Uterus (tissue), 2 donors: ENCODE data around the gene SON.

ENCODE experiments used
- POLR2A ChIP-seq, 2 donors: fragments of 450-650 bp; IDR thresholded peaks; one replicate each; pipeline ENCODE4 v1.6.1; 2016; ENCODE audit warnings: antibody characterized with exemption in 2 of 2, mild to moderate bottlenecking in 1 of 2, moderate library complexity in 1 of 2
- TF ChIP-seq, protein P1 (sequence below), 4 experiments: fragments of 200-600 bp in 2 of 4; fragments of 450-650 bp in 2 of 4; sonication (generic) in 2 of 4; IDR thresholded peaks; one replicate each; pipeline ENCODE4 v1.5.1; 2016 to 2019; ENCODE audit warnings: antibody characterized with exemption in 4 of 4, mild to moderate bottlenecking in 2 of 4, moderate library complexity in 1 of 4

DNA sequence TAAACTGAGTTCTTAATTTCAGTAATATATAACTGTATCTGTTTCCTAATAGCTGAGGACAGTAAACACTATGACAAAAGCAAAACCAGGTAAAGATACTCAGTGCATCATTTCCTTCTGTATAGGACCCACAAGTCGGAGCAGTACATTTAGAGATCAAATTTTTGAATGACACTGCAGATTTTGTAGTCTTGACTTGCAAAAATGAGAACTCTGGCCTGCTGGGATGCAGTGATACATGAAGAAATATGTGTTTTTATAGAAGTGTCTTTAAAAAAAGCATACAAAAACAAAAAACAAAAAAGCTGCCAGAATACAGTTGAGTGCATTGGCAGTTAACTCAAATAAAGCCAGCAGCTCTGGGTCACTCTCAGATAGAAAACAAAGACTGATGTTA lies 19.9 kb upstream of the SON start:
- TF ChIP-seq, protein P1, sequence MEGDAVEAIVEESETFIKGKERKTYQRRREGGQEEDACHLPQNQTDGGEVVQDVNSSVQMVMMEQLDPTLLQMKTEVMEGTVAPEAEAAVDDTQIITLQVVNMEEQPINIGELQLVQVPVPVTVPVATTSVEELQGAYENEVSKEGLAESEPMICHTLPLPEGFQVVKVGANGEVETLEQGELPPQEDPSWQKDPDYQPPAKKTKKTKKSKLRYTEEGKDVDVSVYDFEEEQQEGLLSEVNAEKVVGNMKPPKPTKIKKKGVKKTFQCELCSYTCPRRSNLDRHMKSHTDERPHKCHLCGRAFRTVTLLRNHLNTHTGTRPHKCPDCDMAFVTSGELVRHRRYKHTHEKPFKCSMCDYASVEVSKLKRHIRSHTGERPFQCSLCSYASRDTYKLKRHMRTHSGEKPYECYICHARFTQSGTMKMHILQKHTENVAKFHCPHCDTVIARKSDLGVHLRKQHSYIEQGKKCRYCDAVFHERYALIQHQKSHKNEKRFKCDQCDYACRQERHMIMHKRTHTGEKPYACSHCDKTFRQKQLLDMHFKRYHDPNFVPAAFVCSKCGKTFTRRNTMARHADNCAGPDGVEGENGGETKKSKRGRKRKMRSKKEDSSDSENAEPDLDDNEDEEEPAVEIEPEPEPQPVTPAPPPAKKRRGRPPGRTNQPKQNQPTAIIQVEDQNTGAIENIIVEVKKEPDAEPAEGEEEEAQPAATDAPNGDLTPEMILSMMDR (IDR thresholded peaks at IDR 0.05): no peak
- no peak for TF ChIP-seq POLR2A (IDR thresholded peaks at IDR 0.05)
